ENCODE data around the gene TOR3A. TPM values are rescaled to one million over a fixed set of nuclear protein-coding genes. Genes with fewer than 3 reads are reported as not detected.

The TOR3A gene
- total and polyA plus RNA-seq, 2 of the 13 experiments (the other 11 are each of a cell fraction or from before 2014, with no cell fraction given), result 14.7 to 28.4 TPM

DNA sequence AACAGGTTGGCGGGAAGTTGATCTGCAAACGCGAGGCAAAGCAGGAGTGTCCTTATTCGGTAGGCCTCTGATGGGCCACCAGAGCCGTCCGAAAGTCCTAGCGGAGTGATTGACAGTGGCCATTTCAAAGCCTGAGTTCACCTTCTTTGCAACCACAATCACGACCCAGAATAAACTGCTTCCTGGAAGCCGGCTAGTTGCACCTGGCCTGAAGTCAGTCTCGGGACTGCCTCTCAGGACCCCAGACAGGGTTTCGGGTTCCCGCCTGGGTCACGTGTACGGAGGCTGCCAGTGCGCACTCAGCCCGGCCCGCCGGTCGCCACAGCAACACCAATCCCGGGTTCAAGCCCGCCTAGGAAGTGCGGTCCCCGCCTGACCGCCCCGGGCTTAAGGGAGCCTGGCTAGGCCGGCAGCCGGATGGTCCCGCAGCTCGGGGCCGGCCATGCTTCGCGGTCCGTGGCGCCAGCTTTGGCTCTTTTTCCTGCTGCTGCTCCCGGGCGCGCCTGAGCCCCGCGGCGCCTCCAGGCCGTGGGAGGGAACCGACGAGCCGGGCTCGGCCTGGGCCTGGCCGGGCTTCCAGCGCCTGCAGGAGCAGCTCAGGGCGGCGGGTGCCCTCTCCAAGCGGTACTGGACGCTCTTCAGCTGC, at the start of gene TOR3A (continued):
- TF ChIP-seq, protein P1, sequence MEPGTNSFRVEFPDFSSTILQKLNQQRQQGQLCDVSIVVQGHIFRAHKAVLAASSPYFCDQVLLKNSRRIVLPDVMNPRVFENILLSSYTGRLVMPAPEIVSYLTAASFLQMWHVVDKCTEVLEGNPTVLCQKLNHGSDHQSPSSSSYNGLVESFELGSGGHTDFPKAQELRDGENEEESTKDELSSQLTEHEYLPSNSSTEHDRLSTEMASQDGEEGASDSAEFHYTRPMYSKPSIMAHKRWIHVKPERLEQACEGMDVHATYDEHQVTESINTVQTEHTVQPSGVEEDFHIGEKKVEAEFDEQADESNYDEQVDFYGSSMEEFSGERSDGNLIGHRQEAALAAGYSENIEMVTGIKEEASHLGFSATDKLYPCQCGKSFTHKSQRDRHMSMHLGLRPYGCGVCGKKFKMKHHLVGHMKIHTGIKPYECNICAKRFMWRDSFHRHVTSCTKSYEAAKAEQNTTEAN (CRISPR knock-in tag; conservative IDR thresholded peaks at IDR 0.05), result peak; percentile 40; the same call in 1 of the 2 replicates
- TF ChIP-seq FOXO1 (CRISPR knock-in tag; IDR thresholded peaks at IDR 0.05) (no peak), ARID5B (CRISPR knock-in tag; IDR thresholded peaks at IDR 0.05) (peak; percentile 57), CBX2 (IDR thresholded peaks at IDR 0.05; ENCODE audit: low read depth, low read length) (no peak), CBX2 (CRISPR knock-in tag; IDR thresholded peaks at IDR 0.05; ENCODE audit: low read depth) (no peak), GPN1 (CRISPR knock-in tag; IDR thresholded peaks at IDR 0.05; ENCODE audit: borderline replicate concordance) (0 out of 2 replicates have a peak, but pooled peaks have one; percentile 35), TFDP1 (CRISPR knock-in tag; IDR thresholded peaks at IDR 0.05; ENCODE audit: borderline replicate concordance) (peak; percentile 80; the same call in 1 of the 2 replicates), REL (CRISPR knock-in tag; conservative IDR thresholded peaks at IDR 0.05) (no peak; the same call in 1 of the 2 replicates), MEIS2 (CRISPR knock-in tag; IDR thresholded peaks at IDR 0.05) (peak; percentile 79; the same call in 1 of the 2 replicates), SOX6 (IDR thresholded peaks at IDR 0.05) (no peak), SOX6 (CRISPR knock-in tag; IDR thresholded peaks at IDR 0.05) (peak; percentile 43; the same call in 1 of the 2 replicates), SKI (IDR thresholded peaks at IDR 0.05; ENCODE audit: partially characterized antibody) (peak; percentile 39), YEATS4 (CRISPR knock-in tag; IDR thresholded peaks at IDR 0.05; ENCODE audit: borderline replicate concordance) (peak; percentile 88), ZNF780A (CRISPR knock-in tag; IDR thresholded peaks at IDR 0.05) (no peak), ZZZ3 (CRISPR knock-in tag; IDR thresholded peaks at IDR 0.05; ENCODE audit: borderline replicate concordance) (no peak; the same call in 1 of the 2 replicates)
- TF ChIP-seq, protein P2, sequence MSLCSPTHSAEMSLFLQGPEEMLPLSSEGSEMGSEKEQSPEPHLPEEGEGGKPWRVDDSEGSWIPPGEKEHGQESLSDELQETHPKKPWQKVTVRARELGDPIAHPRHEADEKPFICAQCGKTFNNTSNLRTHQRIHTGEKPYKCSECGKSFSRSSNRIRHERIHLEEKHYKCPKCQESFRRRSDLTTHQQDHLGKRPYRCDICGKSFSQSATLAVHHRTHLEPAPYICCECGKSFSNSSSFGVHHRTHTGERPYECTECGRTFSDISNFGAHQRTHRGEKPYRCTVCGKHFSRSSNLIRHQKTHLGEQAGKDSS (CRISPR knock-in tag; IDR thresholded peaks at IDR 0.05; ENCODE audit: borderline replicate concordance, low read depth), result 0 out of 2 replicates have a peak, but pooled peaks have one; percentile 33
- TF ChIP-seq, protein P3, sequence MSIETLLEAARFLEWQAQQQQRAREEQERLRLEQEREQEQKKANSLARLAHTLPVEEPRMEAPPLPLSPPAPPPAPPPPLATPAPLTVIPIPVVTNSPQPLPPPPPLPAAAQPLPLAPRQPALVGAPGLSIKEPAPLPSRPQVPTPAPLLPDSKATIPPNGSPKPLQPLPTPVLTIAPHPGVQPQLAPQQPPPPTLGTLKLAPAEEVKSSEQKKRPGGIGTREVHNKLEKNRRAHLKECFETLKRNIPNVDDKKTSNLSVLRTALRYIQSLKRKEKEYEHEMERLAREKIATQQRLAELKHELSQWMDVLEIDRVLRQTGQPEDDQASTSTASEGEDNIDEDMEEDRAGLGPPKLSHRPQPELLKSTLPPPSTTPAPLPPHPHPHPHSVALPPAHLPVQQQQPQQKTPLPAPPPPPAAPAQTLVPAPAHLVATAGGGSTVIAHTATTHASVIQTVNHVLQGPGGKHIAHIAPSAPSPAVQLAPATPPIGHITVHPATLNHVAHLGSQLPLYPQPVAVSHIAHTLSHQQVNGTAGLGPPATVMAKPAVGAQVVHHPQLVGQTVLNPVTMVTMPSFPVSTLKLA (IDR thresholded peaks at IDR 0.05), result peak; percentile 32

All from HepG2 (cell line).